ENCODE data around the gene GALNT16.

- TF ChIP-seq POLR2AphosphoS5 (IDR thresholded peaks at IDR 0.05; ENCODE audit: low read depth, low read length) (no peak), POLR2A (IDR thresholded peaks at IDR 0.05; ENCODE audit: low read depth, low read length) (no peak), TAF1 (IDR thresholded peaks at IDR 0.05; ENCODE audit: low read depth, low read length) (no peak), SPI1 (IDR thresholded peaks at IDR 0.05; ENCODE audit: low read depth, low read length) (no peak), PAX5 (IDR thresholded peaks at IDR 0.05; ENCODE audit: insufficient read depth, low read length, severe bottlenecking) (no peak), POU2F2 (IDR thresholded peaks at IDR 0.05; ENCODE audit: low read depth, low read length) (no peak)
Observed at GRCh38 chr14:69266572-69267345, 6.8 kb downstream of the GALNT16 start.
